Neural cell (in vitro differentiated cells): ENCODE data around the gene GTF2A1.

Experiments
- EP300 ChIP-seq: fragments of 450-650 bp; conservative IDR thresholded peaks from 2 replicates; pipeline ENCODE4 v1.6.1; 2014; ENCODE audit warnings: antibody characterized with exemption, mild to moderate bottlenecking, moderate library complexity; ENCODE audit not compliant: poor library complexity, severe bottlenecking
- EZH2 ChIP-seq: fragments of 200-600, 300-800 bp; shearing (Covaris generic), sonication (generic); IDR thresholded peaks from 2 replicates; pipeline ENCODE4 v1.6.1; 2014; ENCODE audit warnings: antibody characterized with exemption, low read length, borderline replicate concordance, mild to moderate bottlenecking; ENCODE audit not compliant: insufficient read depth, poor library complexity, severe bottlenecking
- TF ChIP-seq, protein P1 (sequence below): fragments of 450-650 bp; IDR thresholded peaks from 2 replicates; pipeline ENCODE4 v1.5.1; 2014; ENCODE audit warnings: antibody characterized with exemption, mild to moderate bottlenecking, moderate library complexity; ENCODE audit not compliant: poor library complexity, severe bottlenecking
- TF ChIP-seq, protein P2 (sequence below): IDR thresholded peaks from 2 replicates; pipeline ENCODE4 v1.6.1; 2012; ENCODE audit warnings: borderline replicate concordance

DNA sequence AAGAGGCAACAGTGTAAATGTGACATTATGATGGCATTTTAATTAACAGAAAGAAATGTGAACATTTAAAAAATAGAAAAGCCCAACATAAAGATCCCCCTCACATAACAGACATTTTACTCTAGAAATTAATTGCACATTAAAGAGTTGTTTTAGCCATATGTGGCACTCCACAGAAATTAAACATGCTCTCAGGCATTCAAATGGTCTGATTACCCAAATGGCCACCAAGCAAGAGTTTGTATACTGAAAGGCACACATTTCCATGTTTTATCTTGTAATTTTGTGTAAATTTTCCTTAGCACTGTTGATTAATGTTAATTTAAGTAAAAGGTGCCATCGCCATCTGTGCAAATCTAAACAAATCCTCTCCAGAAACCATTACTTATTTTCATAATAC lies 43.5 kb downstream of the GTF2A1 start:
- no peak for TF ChIP-seq EP300
- TF ChIP-seq, protein P1, sequence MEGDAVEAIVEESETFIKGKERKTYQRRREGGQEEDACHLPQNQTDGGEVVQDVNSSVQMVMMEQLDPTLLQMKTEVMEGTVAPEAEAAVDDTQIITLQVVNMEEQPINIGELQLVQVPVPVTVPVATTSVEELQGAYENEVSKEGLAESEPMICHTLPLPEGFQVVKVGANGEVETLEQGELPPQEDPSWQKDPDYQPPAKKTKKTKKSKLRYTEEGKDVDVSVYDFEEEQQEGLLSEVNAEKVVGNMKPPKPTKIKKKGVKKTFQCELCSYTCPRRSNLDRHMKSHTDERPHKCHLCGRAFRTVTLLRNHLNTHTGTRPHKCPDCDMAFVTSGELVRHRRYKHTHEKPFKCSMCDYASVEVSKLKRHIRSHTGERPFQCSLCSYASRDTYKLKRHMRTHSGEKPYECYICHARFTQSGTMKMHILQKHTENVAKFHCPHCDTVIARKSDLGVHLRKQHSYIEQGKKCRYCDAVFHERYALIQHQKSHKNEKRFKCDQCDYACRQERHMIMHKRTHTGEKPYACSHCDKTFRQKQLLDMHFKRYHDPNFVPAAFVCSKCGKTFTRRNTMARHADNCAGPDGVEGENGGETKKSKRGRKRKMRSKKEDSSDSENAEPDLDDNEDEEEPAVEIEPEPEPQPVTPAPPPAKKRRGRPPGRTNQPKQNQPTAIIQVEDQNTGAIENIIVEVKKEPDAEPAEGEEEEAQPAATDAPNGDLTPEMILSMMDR, result no peak
- no peak for TF ChIP-seq EZH2
- TF ChIP-seq, protein P2, sequence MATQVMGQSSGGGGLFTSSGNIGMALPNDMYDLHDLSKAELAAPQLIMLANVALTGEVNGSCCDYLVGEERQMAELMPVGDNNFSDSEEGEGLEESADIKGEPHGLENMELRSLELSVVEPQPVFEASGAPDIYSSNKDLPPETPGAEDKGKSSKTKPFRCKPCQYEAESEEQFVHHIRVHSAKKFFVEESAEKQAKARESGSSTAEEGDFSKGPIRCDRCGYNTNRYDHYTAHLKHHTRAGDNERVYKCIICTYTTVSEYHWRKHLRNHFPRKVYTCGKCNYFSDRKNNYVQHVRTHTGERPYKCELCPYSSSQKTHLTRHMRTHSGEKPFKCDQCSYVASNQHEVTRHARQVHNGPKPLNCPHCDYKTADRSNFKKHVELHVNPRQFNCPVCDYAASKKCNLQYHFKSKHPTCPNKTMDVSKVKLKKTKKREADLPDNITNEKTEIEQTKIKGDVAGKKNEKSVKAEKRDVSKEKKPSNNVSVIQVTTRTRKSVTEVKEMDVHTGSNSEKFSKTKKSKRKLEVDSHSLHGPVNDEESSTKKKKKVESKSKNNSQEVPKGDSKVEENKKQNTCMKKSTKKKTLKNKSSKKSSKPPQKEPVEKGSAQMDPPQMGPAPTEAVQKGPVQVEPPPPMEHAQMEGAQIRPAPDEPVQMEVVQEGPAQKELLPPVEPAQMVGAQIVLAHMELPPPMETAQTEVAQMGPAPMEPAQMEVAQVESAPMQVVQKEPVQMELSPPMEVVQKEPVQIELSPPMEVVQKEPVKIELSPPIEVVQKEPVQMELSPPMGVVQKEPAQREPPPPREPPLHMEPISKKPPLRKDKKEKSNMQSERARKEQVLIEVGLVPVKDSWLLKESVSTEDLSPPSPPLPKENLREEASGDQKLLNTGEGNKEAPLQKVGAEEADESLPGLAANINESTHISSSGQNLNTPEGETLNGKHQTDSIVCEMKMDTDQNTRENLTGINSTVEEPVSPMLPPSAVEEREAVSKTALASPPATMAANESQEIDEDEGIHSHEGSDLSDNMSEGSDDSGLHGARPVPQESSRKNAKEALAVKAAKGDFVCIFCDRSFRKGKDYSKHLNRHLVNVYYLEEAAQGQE, result no peak
